HEK293 (cell line): ENCODE data around the gene SEC16A.

ENCODE experiments used
- CTCF ChIP-seq: fragments of 450-650 bp; formaldehyde crosslinking; IDR thresholded peaks from 2 replicates; pipeline ENCODE4 v1.5.1; 2016; ENCODE audit warnings: missing biosample characterization, missing genetic modification characterization
- KLF9 ChIP-seq: fragments of 450-650 bp; formaldehyde crosslinking; IDR thresholded peaks from 2 replicates; pipeline ENCODE4 v1.5.1; 2016; ENCODE audit warnings: missing biosample characterization, missing genetic modification characterization, low read depth
- ZNF175 ChIP-seq: fragments of 450-650 bp; formaldehyde crosslinking; IDR thresholded peaks from 2 replicates; pipeline ENCODE4 v1.5.1; 2016; ENCODE audit warnings: missing biosample characterization, missing genetic modification characterization
- ZNF24 ChIP-seq: fragments of 450-650 bp; formaldehyde crosslinking; IDR thresholded peaks from 2 replicates; pipeline ENCODE4 v1.5.1; 2016; ENCODE audit warnings: missing biosample characterization, missing genetic modification characterization
- ZNF274 ChIP-seq, 2 experiments: fragments of 200-500 bp in 1 of 2; fragments of 450-650 bp in 1 of 2; sonication (Bioruptor generic) in 1 of 2; formaldehyde crosslinking in 1 of 2; IDR thresholded peaks; 2 replicates each; pipeline versions ENCODE4 v1.5.1 to v1.6.1; 2014 to 2016; ENCODE audit warnings: borderline replicate concordance in 1 of 2, inconsistent platforms in 1 of 2, low read length in 1 of 2, missing biosample characterization in 1 of 2, missing genetic modification characterization in 1 of 2
- ZNF292 ChIP-seq: fragments of 450-650 bp; formaldehyde crosslinking; IDR thresholded peaks from 2 replicates; pipeline ENCODE4 v1.5.1; 2016; ENCODE audit warnings: low read depth, missing biosample characterization, missing genetic modification characterization, borderline replicate concordance
- ZNF416 ChIP-seq: fragments of 450-650 bp; formaldehyde crosslinking; IDR thresholded peaks from 2 replicates; pipeline ENCODE4 v1.5.1; 2016; ENCODE audit warnings: missing biosample characterization, missing genetic modification characterization
- ZNF513 ChIP-seq: fragments of 450-650 bp; IDR thresholded peaks from 2 replicates; pipeline ENCODE4 v1.5.1; 2018; ENCODE audit warnings: missing biosample characterization, missing genetic modification characterization
- ZNF707 ChIP-seq: fragments of 450-650 bp; formaldehyde crosslinking; IDR thresholded peaks from 2 replicates; pipeline ENCODE4 v1.5.1; 2016; ENCODE audit warnings: missing biosample characterization, missing genetic modification characterization
- ZNF785 ChIP-seq: fragments of 450-650 bp; formaldehyde crosslinking; IDR thresholded peaks from 2 replicates; pipeline ENCODE4 v1.5.1; 2016; ENCODE audit warnings: missing biosample characterization, missing genetic modification characterization

GRCh38 chr9:136510561-136510960 is 27.7 kb upstream of the SEC16A start:
- TF ChIP-seq ZNF274 (IDR thresholded peaks at IDR 0.05; ENCODE audit: low read length) = no peak
- TF ChIP-seq ZNF274 (tag by site-specific recombination; IDR thresholded peaks at IDR 0.05; ENCODE audit: borderline replicate concordance) = no peak
- no peak for TF ChIP-seq CTCF (tag by site-specific recombination)
- TF ChIP-seq ZNF707 (tag by site-specific recombination) = no peak
- TF ChIP-seq KLF9 (tag by site-specific recombination) = no peak
- no peak for TF ChIP-seq ZNF513 (tag by site-specific recombination)
- no peak for TF ChIP-seq ZNF292 (tag by site-specific recombination)
- TF ChIP-seq ZNF416 = no peak
- no peak for TF ChIP-seq ZNF175 (tag by site-specific recombination)
- TF ChIP-seq ZNF24 (tag by site-specific recombination) = no peak
- no peak for TF ChIP-seq ZNF785 (tag by site-specific recombination)
